SU-DHL-6 (cell line): ENCODE measurements around the gene CLIC6.

Source experiments
- CTCF ChIP-seq: fragments of 200-600 bp; sonication (generic); IDR thresholded peaks from one replicate; pipeline ENCODE4 v1.5.1; 2017; ENCODE audit warnings: antibody characterized with exemption, mild to moderate bottlenecking, low read length, moderate library complexity; ENCODE audit not compliant: insufficient read depth, poor library complexity, severe bottlenecking
- EZH2phosphoT487 ChIP-seq: fragments of 200-600 bp; sonication (generic), shearing (Covaris generic); conservative IDR thresholded peaks from 2 replicates; pipeline ENCODE4 v1.6.1; 2018; ENCODE audit warnings: mild to moderate bottlenecking, antibody characterized with exemption, low read length, moderate library complexity, mixed read lengths

GRCh38 chr21:34693192-34693810 is 24.5 kb downstream of the CLIC6 start:
- TF ChIP-seq EZH2phosphoT487 (no peak), CTCF (peak; percentile 88)
